Astrocyte of the hippocampus (primary cell): Measurements from ENCODE around the gene UBE2V1.
"Not testable (repeated sequence)": the region's sequence is repeated elsewhere in the genome, so short reads cannot be mapped to it uniquely, and the experiment has no call there.

ENCODE experiments used
- DNase-seq: peaks from one replicate; pipeline ENCODE4 v3.0.0; 2011; ENCODE audit warnings: low read depth, low spot score

UBE2V1 gene

GRCh38 chr20:50063763-50064162, 49.2 kb downstream of the UBE2V1 start:
- not testable (repeated sequence) for DNase-seq

- DNase-seq = no peak
Measured at GRCh38 chr20:50062006-50062838, 50.7 kb downstream of the UBE2V1 start.

DNA sequence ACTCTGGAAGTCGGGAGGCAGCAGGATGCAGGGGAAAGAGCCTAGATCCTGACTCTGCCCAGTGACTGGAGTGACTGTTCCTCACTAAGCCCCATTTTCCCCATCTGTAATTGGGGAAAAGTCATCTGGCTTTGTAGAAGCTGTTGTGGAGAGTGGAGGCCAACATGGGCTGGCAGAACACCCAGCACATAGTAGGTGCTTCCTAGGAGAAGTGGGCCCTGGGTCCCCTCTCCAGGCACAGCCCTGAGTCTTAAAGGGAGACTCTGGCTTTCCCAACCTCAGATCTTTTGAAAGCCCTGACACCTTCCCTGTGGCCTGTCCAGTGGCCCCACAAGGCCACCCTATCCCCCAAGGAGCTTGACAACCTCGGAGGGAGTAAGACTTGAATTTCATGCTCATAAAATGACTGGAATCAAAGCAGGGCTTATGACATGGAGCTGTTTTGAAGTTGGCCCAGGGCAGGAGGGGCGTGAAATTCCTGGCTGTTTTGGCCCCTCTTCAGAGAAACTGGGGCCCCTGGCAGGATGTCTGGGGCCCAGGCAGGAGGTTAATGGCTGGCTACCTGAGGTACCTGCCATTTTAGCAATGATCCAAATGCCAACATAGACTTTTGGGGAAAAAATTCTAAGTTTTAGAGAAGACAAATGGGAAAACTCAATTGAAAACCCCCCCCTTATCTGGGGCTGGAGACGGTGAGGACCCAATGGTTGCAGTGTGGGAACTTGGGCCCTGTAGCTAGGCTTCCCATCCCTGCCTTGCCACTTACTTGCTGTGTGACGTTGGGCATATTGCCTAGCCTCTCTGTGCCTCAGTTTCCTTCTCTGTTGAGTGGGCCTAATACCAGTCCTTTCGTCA, 51.6 kb downstream of the UBE2V1 start:
- no peak for DNase-seq

DNA sequence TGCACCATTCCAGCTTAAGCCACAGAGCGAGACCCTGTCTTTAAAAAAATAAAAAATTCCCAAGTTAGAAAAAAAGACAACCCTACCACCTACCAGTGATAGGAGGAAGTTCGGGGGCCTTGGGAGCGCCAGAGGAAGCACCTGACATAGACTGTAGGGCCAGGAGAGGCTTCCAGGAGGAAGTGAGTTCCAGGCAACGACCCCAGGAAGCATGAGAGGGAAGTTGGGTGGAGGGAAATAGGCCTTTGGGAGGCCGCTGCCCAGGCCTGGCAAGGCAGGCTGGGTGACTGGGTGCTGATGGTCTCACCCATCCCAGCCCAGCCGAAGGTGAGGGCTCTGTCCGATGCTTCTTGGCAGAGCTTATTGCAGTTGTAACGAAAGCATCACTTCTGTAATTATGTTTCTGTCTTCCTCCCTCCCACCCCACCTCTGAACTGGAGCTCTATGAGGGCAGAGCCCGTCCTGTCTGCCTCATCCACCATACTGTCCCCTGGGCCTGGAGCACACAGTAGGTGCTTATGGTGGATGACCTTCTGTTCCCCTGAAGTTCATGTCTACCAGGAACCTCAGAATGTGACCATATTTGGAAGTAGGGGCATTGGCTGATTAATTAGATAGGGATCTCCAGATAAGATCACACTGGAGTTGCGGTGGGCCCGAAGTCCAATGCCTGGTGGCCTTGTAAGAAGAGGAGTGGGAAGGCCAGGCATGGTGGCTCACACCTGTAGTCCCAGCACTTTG, 54.1 kb downstream of the UBE2V1 start:
- no peak for DNase-seq

DNA sequence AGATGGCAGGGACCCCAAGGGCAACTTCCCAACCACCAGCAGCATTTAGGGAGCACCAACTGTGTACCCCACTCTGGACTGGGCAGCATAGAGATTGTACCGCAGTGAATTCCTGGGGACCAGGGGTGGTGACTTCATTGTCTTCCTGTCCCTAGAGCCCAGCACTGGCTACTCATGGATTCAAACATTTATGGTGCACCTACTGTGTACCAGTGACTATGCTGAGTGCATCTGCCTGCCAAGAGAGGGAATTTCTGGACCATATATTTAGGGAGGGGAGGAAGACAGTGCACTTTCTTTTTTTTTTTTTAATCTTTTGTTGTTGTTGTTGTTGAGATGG, 55.3 kb downstream of the UBE2V1 start:
- DNase-seq = no peak

DNA sequence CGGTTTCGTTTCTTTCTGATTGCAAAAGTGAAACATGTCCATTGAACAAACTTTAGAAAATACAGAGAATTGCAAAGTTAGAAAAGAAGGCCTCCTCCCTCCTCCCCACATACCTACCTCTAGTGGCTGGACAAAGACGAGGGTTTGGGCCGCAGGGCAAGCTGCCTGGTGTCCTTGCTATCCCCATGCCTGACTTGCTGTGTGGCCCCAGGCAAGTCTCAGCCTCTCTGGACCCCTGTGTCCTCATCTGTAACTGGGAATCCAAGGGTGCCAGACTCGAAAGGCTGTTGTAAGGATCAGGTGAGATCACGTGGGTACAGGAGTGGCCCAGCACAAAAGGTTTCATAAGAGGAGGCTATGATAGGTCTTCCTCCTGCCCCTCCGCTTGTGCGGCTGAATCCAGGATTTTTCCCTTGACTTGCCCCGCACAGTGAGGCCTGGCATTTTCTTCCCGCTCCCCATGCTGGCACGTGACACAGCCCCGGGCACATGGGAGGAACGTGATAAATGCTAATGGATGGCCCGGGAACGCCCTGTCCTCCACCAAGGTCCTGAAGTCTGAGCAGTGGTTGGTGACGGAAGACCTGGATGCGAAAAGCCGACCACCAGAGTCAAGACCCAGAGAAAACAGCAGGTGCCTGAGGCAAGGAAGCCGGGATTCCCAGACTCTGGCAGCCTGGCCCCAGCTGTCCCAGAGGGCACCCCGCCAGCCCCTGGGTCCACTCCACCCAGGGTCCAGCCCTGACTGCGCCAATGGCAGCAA, 55.8 kb downstream of the UBE2V1 start:
- DNase-seq = no peak

- no peak for DNase-seq
Measured at GRCh38 chr20:50056408-50056926, 56.5 kb downstream of the UBE2V1 start.

DNA sequence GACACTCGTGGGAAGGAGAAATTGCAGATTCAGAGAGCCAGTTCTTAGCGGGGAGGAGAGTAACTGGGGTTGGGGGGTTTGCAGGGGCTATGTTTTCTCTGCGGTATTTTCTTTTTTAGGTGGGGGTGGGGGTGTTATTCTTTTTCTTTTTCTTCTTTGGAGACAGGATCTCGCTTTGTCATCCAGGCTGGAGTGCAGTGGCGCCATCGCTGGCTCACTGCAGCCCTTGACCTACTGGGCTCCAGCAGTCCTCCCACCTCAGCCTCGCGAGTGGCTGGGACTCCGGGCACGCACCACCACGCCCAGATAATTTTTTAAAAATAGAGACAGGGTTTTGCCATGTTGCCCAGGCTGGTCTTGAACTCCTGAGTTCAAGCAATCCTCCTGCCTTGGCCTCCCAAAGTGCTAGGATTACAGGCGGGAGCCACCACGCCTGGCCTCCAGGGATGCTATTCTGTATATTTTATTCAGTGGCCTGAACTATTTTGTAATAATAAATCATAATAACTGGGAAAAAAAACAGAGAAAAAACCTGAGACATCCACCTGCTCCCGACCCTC, 57.3 kb downstream of the UBE2V1 start:
- DNase-seq = no peak

- DNase-seq = peak; percentile 89
Measured at GRCh38 chr20:50054626-50055511, 58.1 kb downstream of the UBE2V1 start.

- no peak for DNase-seq
Measured at GRCh38 chr20:50054231-50054547, 58.8 kb downstream of the UBE2V1 start.

DNA sequence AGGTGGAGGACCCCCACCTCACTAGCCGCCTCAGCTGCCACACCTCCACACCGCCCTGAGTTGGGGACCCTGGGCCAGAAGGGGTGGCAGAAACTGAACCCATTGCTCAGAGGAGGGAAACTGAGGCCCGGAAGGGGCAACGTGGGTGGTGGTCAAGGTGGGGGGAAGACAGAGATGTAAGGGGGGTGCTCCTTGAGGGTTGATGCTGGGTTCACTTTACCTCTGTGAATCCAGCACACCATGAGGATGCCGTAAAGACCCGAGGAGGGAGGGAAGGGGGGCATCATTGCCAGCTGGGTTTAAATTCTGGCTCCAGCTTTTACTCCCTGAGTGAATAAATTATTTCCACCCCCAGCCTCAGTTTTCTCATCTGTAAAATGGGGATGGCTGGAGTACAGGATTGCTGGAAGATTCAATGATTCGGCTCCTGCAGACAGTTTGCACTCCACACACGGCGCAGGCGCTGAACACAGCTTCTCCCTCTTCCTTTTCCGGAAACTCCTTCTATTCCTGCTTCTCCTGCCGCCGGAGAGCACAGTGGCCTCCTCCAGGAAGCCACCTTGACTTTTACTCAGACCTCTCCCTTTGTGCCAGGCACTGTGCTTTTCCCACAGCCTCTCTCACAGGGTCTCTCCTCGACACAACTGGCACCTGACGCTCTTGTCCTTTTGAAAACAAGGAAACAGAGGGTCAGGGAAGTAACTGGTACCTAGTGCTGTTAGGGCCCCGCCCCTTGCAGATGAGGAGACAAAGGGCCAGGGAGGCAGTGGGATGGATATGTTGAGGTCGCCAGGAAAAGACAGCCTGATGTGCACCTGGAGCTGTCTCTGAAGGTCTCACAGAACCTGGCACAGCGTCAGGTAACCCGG, 59.4 kb downstream of the UBE2V1 start:
- no peak for DNase-seq

DNA sequence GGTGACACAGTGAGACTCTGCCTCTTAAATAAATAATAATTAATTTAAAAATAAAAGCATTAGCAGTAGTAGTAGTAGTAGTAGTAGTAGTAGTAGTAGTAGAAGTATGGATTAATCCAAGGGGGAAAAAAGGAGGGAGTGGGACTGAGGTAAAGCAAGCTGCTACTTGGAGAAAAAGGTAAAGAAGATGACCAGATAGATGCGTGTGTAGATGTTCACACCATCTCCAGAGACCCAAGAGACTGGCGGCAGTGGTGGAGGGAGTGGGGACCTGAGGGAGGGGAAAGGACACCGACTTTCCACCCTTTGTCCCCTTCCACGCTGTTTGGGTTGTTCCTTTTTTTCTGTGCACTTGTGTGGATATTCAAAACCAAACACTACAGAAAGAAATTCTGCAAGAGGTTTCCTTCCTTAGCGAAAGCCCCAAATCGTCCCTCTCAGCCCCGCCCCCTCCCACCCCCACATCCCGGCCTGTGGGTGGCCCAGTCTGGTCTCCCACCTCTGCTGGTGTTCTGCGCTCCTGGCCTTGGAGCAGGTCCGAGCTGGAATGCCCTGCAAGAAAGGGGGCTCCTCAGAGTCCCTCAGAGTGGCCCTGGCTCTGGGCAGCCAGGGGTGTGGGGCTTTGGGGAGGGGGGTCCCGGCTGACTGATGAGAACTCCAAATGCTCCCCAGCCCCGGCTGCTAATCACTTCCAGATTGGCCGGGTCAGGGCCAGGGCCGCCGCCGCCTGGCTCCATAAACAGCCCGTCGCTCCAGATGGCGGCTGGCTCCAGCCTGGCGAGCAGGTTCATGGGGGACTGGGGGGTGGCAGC, 60.2 kb downstream of the UBE2V1 start:
- no peak for DNase-seq

- no peak for DNase-seq
Measured at GRCh38 chr20:50050660-50051308, 62.2 kb downstream of the UBE2V1 start.

- no peak for DNase-seq
Measured at GRCh38 chr20:50050214-50050613, 62.7 kb downstream of the UBE2V1 start.

DNA sequence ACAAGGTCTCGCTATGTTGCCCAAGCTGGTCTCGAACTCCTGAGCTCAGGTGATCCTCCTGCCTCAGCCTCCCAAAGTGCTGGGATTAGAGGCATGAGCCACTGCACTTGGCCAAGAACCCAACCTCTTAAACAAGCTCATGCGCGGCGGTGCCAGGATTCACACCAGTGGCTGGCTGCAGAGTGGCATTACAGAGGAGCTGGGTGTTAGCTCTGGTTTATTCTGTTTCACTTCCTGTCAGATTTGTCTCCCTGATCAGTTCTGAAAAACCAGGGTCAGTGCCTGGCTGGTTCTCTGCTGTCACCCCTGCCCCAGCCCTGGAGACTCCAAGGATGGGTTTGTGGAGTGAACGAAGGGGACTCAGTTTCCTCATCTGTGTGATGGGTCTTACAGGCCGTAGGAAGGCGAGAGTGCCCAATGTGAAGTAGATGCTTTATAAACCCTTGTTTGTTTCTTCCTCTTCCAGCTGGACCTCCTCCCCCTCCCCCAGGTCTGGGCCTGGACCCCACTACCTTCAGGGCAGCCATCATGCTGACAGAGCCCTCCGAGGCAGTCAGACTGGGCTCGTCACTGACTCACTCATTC, 63.4 kb downstream of the UBE2V1 start:
- DNase-seq = no peak

DNA sequence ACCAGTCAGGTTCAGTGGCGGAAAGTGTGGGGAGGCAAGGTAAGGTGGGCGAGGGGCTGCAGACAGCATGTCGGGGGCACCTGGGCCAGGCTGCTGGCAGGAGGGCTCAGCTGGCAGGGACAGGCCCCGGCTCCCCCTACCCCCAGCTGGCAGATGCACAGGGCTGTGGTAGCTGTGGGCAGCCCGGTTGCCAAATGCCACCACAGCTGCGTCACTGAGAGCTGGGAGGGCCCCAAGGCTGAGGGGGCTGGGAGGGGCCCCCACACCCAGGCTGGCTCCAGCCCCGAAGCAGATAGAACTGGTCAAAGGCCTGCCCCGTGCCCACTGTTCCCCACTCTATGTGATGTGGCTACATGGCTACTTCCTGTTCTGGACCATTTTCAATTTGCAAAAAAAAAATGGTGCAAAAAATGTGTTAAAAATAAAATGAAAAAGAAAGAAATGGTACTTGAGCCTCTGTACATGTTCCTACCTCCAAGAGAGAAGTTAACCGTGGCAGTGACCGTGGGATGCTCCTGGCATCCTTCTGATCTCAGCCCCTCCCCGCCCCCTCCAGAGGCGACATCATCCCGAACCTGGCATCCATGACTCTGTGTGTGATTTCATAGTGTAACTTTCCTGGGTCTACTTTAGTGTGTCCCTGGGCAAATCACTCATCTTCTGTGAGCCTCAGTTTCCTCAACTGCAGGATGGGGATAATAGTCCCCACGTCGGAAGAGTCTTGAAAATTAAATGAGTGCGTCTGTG, 64.4 kb downstream of the UBE2V1 start:
- peak; percentile 91 for DNase-seq
